Measurements from ENCODE around the gene ARHGEF28. TPM values are rescaled to one million over a fixed set of nuclear protein-coding genes. Genes with fewer than 3 reads are reported as not detected.
A peak's percentile ranks its signal among the peaks of the same experiment; 100 is the strongest.

ARHGEF28 gene
- total RNA-seq, 6 experiments from 2014 or later = 3.0 to 14.9 (median 6.4) TPM

- Histone ChIP-seq H3K4me1 (no peaks in the 10 kb centered on the region), H3K27me3 (no peaks in the 10 kb centered on the region), H3K27ac (no peak overlapping the region), H3K4me3 (no peak overlapping the region), H3K9me3 (no peaks in the 10 kb centered on the region), H3K36me3 (no peaks in the 10 kb centered on the region)
- WGBS (ENCODE audit: insufficient coverage, low coverage, low lambda C conversion rate, missing lambda C conversion rate) = 52% methylated on average over 4 of the region's 4 CpGs
- intact Hi-C loops (cut with DNase I) = no loop called here
- no peak for TF ChIP-seq CTCF (IDR thresholded peaks at IDR 0.05)
- no peak for ATAC-seq
- DNase-seq = no peak
Observed at GRCh38 chr5:73591698-73592501, 34.1 kb upstream of the ARHGEF28 start.

DNA sequence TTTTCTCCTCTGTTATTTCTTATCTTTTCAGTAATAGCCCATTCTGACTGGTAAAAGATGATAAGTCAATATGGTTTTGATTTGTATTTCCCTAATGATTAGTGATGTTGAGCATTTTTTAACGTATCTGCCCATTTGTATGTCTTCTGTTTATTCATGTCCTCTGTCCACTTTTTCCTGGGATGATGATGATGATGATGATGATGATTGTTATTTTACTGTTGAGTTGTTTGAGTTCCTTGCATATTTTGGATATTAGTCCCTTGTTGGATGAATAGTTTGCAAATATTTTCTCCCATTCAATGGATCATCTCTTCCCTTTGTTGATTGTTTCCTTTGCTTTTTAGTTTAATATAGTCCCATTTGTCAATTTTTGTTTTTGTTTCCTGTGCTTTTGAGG is 33.4 kb upstream of the ARHGEF28 start:
- intact Hi-C loops (cut with DNase I) = no loop called here
- H3K4me1 ChIP-seq = no peaks in the 10 kb centered on the region

GRCh38 chr5:73596705-73597328 is 29.2 kb upstream of the ARHGEF28 start:
- ATAC-seq = peak; percentile 64 to 78 (median 66)

More for the DNA sequence above, 33.4 kb upstream of the ARHGEF28 start:
- 75% methylated on average over 1 of the region's 1 CpG for WGBS (ENCODE audit: insufficient coverage, low coverage, low lambda C conversion rate, missing lambda C conversion rate)
- Histone ChIP-seq H3K27me3 (no peaks in the 10 kb centered on the region), H3K36me3 (no peaks in the 10 kb centered on the region), H3K27ac (no peak overlapping the region), H3K4me3 (no peak overlapping the region), H3K9me3 (no peaks in the 10 kb centered on the region)
- TF ChIP-seq CTCF (IDR thresholded peaks at IDR 0.05) (no peak), POLR2A (IDR thresholded peaks at IDR 0.05) (no peak)
- no peak for ATAC-seq
- no peak for DNase-seq

DNA sequence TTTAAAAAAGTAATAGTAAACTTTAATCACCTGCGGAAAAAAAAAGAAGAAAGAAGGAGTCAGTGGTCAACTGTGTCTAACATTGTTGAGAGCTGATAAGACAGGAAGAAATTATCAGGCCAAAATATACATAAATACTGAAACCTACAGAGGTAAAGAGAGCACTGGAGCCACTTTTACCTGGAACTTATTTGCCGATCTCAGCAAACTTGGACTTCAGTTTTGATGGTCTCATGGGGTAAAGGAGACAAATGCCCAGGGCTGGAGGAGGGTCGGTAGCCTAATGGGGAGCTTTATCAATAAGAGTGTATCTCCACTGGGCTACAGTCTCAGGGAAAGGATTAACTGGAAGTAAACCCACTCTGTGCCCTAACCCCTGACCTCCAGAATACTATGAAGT is 26.6 kb upstream of the ARHGEF28 start:
- Histone ChIP-seq H3K27me3 (no peaks in the 10 kb centered on the region), H3K4me3 (no peak overlapping the region), H3K36me3 (no peaks in the 10 kb centered on the region), H3K9me3 (peaks cover 0 to 4% (median 0%) of the 10 kb centered on the region in 4 donors), H3K4me1 (no peaks in the 10 kb centered on the region), H3K27ac (no peak overlapping the region)
- WGBS (ENCODE audit: insufficient coverage, low coverage, low lambda C conversion rate, missing lambda C conversion rate) = 66% methylated on average over 2 of the region's 3 CpGs
- ATAC-seq (no peak), DNase-seq (no peak)
- TF ChIP-seq CTCF (IDR thresholded peaks at IDR 0.05) = no peak
- TF ChIP-seq POLR2A (IDR thresholded peaks at IDR 0.05) = no peak
- intact Hi-C loops (cut with DNase I) = no loop called here

More at GRCh38 chr5:73596705-73597328, 29.2 kb upstream of the ARHGEF28 start:
- TF ChIP-seq POLR2A (IDR thresholded peaks at IDR 0.05) = no peak
- TF ChIP-seq CTCF (IDR thresholded peaks at IDR 0.05) = peak; percentile 47 to 68 (median 64)
- Histone ChIP-seq H3K9me3 (no peaks in the 10 kb centered on the region), H3K27me3 (no peaks in the 10 kb centered on the region), H3K27ac (no peak overlapping the region), H3K4me3 (no peak overlapping the region), H3K4me1 (no peaks in the 10 kb centered on the region), H3K36me3 (no peaks in the 10 kb centered on the region)
- intact Hi-C loops (cut with DNase I) = no loop called here
- DNase-seq = no peak

All from right lobe of liver (tissue), 6 donors.